ENCODE results near the gene SRGAP2B. TPM values are rescaled to one million over a fixed set of nuclear protein-coding genes. Genes with fewer than 3 reads are reported as not detected.
"Not testable (repeated sequence)": the region's sequence is repeated elsewhere in the genome, so short reads cannot be mapped to it uniquely, and the experiment has no call there.

The SRGAP2B gene
- polyA plus RNA-seq, 3 donors from 2014 or later = 0.29 to 1.2 (median 0.69) TPM

DNA sequence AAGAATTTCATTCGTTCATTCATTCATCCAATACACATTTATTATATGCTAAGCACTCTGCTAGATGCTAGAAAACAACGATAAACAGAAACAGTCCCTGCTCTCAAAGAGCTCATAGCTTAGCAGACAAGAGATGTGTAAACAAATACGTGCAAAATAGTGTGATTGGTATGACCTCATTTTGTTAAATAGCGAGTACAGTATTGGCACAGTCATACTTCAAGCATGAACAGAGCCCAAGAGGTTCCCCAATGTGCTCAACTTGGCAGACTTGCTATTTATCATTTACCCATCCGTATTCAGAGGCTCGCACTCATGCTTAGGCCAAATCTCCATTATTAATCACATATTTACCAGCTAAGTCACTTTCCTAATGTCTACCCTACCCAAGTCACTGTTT lies 23.6 kb downstream of the SRGAP2B start:
- not testable (repeated sequence) for H3K36me3 Mint-ChIP-seq; H3K27ac Mint-ChIP-seq; H3K4me3 Mint-ChIP-seq; H3K4me1 Mint-ChIP-seq; DNase-seq; H3K9me3 Mint-ChIP-seq; H3K27me3 Mint-ChIP-seq (ENCODE audit: low read depth in 3 of 3)

DNA sequence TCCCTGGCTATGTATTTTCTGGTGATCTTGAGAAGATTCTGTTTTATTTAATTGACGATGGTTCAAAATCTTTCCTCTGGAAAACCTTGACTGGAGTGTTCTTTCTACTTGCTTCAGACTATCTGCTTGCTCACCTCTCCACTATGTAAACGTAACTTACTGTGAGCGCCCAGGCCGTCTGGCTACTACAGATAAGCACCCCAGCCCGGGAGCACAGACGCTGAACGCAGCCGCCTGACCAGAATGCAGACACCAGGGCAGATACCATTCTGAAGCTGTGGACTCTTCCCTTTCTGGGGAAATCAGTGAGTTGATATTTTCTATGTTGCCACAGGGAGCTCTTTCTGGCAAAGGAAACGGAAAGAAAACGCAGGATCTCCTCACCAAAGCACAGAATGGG lies 28.6 kb downstream of the SRGAP2B start:
- not testable (repeated sequence) for H3K4me1 Mint-ChIP-seq; H3K9me3 Mint-ChIP-seq; H3K27me3 Mint-ChIP-seq (ENCODE audit: low read depth in 3 of 3)

DNA sequence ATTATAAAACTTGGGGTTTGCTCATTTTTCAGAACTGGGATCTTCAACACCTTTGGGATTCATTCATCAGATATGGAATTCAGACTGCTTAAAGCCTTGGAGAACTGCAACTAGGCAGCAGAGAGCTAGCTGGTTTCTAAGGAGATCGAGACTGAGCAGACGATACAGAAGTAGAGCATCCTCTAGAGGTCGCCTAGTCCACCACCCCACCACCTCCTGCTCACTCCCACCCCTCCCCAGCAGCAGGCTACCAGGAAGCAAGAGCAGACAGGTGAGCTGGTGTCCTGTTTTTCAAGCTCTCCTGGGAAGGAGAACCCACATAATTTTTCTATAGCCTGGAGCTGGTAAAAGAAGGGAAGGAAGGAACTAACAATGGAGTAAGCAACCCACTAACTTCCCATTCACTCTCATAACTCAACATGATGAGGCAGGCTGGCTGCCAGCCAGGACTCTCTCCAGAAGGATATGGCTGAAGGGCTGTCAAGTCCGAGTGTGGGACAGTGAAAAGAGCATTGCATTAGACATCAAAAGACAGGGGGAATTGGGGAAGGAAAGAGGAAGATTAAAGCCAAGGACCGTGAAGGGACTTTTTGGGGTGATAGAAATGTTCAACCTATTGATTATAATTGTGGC lies 29.8 kb downstream of the SRGAP2B start:
- H3K27me3 Mint-ChIP-seq (ENCODE audit: low read depth in 3 of 3); H3K4me1 Mint-ChIP-seq; H3K9me3 Mint-ChIP-seq; H3K27ac Mint-ChIP-seq; H3K36me3 Mint-ChIP-seq; H3K4me3 Mint-ChIP-seq: not testable (repeated sequence)
- DNase-seq = peak in 1 of 3 donors; percentile 0

More for the DNA sequence above, 28.6 kb downstream of the SRGAP2B start:
- not testable (repeated sequence) for DNase-seq, H3K36me3 Mint-ChIP-seq, H3K4me3 Mint-ChIP-seq, H3K27ac Mint-ChIP-seq

DNA sequence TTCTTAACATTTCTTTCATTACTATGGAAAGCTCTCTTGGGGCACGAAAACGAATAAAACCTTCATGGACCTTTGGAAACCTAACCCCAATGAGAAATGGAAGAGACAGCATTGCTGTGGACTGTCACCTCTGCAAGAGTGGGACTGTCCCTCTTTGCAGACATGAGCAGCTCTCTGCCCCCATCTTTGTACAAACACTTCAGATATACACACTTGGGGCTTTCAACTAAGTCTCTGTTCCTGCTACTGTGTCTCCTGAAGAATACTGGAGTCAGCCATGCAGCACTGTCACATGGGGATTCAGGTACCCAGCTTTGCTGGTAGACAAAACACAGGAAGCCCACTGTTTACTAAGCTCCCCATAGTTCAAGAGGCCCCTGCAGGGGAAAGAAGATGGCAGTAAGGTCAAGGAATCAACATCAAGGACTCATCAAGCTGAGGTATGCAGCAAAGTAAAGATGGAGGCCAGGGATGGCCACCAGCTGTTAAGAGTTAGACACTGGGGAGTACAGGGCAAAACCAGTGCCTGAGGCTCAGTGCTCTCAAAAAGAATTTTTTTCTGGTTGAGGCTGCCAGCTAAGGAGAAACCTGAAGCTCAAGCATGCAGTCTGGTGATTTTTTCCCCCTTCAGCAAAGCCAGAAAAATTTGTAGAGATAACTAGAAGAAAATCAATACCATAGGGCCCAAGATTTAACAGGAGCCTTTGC lies 31.0 kb downstream of the SRGAP2B start:
- H3K9me3 Mint-ChIP-seq; H3K27me3 Mint-ChIP-seq (ENCODE audit: low read depth in 3 of 3); H3K27ac Mint-ChIP-seq; H3K4me1 Mint-ChIP-seq; H3K36me3 Mint-ChIP-seq; DNase-seq; H3K4me3 Mint-ChIP-seq: not testable (repeated sequence)

DNA sequence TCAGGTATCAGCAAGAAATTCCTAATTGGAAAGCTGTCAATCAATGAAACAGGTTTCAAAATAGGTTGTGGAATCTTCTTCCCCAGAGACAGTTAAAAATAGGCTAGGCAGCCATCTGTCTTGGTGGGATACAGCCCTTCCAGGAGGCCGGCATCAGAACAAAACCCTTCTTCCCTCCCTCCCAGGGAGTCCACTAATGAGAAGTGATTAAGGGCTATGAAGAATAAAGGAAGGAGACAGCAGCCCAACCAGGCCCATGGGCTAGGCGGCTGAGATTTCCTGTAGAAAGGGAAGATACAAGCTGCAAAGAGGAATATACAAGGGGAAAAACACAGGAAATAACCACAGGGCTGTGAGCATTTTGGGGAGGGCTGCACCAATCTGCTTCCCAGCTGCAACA lies 31.8 kb downstream of the SRGAP2B start:
- not testable (repeated sequence) for H3K9me3 Mint-ChIP-seq, H3K4me1 Mint-ChIP-seq

DNA sequence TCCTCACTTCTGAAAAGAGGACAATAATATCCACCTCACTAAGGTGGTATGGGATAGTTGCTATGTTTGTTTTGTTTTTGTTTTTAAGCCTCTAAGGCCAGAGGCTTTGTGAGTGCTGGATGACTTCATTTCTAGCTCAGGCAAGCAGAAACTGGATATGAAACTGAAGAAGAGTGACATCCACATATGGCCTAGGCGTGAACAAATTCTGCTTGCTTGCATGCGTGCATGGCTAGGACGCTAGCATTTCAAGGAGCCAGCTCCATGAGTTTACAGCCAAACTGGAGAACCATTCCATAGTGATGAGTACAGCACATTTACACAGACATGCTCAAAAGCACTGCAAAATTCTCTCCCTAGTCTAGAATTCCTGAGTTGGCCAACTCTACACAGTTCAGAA lies 36.9 kb downstream of the SRGAP2B start:
- not testable (repeated sequence) for H3K4me3 Mint-ChIP-seq; H3K27ac Mint-ChIP-seq; DNase-seq; H3K36me3 Mint-ChIP-seq; H3K27me3 Mint-ChIP-seq (ENCODE audit: low read depth in 3 of 3); H3K9me3 Mint-ChIP-seq; H3K4me1 Mint-ChIP-seq

More for the DNA sequence above, 31.8 kb downstream of the SRGAP2B start:
- H3K36me3 Mint-ChIP-seq; DNase-seq; H3K27ac Mint-ChIP-seq; H3K27me3 Mint-ChIP-seq (ENCODE audit: low read depth in 3 of 3); H3K4me3 Mint-ChIP-seq: not testable (repeated sequence)

DNA sequence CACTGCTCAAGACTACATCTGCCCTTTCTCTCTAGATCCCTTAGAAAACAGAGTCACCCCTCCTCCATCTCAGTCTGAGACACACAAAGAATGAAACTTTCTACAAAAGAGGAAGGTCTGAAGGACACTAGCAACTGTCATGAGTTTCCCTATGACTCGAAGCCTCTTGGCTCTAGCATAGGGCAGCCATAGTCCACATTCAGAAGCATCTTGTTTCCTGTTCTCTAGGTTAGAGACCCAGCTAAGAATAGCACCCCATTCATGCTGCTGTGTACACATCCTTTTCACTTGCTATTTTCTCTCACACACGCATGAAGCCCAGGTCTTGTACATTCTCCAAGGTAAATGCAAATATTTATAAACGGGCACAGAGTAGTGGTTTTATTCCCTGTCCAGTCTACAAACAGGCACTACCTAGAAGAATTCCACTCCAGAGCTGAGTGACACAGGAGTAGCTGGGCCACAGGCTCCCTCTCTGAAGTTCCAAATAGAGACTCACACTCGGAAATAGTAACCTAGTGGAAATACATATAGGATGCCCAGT lies 39.8 kb downstream of the SRGAP2B start:
- not testable (repeated sequence) for H3K4me1 Mint-ChIP-seq; H3K27me3 Mint-ChIP-seq (ENCODE audit: low read depth in 3 of 3); H3K27ac Mint-ChIP-seq; DNase-seq; H3K9me3 Mint-ChIP-seq; H3K36me3 Mint-ChIP-seq; H3K4me3 Mint-ChIP-seq

DNA sequence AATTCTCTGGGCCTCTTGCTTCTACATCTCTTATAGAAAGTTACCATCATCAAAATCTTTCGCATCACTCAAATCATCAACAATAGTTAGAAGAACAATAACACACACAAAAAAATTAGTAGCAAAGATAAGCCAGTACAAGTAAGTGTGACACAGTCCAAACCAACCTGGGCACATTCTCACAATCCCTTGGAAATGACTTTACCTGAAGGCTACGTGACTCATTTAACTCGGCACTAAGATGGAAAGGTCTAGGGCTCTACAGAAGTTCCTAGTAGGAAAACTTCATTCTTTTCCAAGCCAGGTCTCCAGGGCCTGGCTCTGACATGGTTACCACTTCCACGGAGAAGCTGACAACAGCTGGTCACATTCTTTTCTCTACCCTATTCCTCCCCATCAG lies 41.7 kb downstream of the SRGAP2B start:
- H3K27ac Mint-ChIP-seq; H3K9me3 Mint-ChIP-seq; H3K4me1 Mint-ChIP-seq; H3K27me3 Mint-ChIP-seq (ENCODE audit: low read depth in 3 of 3); H3K36me3 Mint-ChIP-seq; DNase-seq; H3K4me3 Mint-ChIP-seq: not testable (repeated sequence)

DNA sequence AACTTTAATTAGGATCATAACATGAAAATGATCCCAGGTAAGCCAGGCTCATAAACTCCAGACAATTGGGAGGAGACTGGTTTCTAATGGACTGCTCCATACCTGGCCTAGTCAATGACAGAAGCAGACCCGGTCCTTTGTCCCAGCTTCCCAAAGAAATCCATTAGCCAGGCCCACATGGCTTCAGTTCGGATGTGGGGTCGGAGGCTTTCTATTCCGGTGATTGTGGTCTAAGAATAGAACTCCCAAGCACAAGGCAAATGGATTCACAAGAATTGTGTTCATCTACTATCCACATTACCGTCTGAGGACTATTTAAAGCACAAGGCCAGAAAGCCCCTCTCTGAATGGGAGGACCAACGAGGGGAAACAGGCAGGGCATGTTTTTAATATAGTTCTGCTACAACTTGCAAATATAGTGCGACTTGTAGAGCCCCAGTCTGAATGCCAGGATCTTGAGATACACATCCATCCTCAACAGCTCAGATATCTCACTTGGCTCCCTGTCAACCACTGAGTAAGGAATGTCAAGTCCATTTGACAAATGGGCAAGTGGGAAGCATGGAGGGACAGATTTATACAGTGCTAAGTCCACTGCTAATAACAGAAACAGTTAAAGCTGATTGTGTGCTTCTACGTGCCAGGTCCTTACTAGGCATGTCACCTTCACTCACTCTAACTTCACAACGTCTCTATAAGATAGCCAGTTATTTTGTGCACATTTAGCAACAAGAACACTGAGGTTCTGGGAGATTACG lies 42.9 kb downstream of the SRGAP2B start:
- not testable (repeated sequence) for H3K9me3 Mint-ChIP-seq; DNase-seq; H3K27ac Mint-ChIP-seq; H3K27me3 Mint-ChIP-seq (ENCODE audit: low read depth in 3 of 3); H3K4me3 Mint-ChIP-seq; H3K4me1 Mint-ChIP-seq; H3K36me3 Mint-ChIP-seq

DNA sequence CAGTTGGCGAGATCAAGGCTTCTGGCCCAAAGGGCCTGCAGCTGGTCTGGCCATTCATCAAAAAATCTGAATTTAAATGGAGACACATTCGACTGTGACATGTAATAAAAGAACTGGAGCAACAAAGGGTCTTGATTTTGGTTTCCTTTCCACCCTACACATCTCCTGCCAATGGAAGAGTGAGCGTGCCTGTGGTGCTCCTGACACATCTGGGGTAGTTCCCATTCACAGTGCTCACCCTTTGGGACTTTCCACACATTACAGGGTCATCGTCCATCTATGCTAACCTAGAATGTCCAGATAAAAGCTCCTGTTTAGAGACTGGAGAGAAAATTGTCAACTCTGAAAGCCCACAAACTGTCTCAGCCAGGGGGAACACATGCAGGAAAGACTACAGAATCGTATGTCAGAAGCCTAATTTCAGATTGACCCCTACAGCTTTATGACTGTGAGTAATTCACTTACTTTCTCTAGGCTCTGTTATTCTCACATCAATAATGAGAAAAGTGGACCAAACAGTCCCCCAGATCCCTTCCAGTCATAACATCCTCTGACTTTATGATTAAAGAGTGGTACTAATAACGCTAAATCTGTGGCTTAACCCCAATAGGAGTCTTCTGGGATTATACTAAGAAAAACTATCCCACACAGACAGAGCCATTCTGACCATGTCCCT lies 46.8 kb downstream of the SRGAP2B start:
- not testable (repeated sequence) for H3K9me3 Mint-ChIP-seq; H3K27ac Mint-ChIP-seq; H3K27me3 Mint-ChIP-seq (ENCODE audit: low read depth in 3 of 3); H3K36me3 Mint-ChIP-seq; DNase-seq; H3K4me3 Mint-ChIP-seq; H3K4me1 Mint-ChIP-seq

DNA sequence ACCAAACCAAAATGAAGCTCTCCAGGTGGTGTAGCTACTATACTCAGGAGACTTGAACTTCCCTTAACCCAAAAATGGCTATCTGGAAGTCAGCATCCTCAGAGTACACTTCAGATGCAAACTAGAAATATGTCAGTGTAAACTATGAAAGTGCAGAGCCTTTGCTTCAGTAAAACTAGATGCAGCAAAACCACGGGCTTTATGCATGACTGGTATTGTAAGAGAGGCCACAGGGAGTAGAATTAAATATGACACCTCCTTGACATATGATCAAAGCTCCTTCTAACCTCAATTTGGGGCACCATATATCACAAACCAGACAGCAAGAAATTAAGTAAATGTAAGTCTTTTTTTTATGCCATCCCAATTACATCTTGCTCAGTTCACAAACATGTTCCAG lies 47.6 kb downstream of the SRGAP2B start:
- H3K4me3 Mint-ChIP-seq; H3K4me1 Mint-ChIP-seq; H3K36me3 Mint-ChIP-seq; H3K27ac Mint-ChIP-seq; DNase-seq; H3K9me3 Mint-ChIP-seq; H3K27me3 Mint-ChIP-seq (ENCODE audit: low read depth in 3 of 3): not testable (repeated sequence)

DNA sequence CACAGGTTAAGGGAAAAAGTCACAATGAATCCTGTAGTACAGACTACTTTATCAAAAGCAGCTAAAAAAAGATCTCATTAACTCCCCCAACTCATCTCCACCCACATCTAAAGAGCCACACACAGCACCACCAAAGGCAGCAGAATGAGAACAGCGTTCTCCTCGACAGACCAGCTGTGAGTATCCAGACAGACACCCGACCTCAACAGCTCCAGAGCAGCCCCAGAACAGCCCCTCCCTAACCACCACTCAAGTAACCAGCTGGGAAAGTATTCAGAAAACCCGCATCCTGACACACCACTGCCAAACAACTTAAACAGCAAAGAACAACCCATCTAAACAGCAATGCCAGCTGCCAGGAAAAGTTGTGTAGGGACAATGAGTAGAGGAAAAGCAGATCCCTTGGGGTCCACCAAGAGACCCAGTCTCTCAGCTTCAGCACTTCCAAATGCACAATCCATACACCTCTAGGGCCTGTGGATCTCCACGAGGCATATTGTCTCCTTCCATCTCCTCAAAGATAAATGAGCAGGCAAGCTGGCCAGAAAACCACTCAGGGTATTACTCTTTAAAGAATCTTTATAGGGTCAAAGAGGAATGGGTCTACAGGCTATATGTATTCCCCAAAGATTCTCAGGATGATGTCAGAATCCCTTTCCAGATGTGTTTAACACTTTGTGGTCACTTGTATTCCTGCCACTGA lies 49.4 kb downstream of the SRGAP2B start:
- not testable (repeated sequence) for H3K4me3 Mint-ChIP-seq; H3K36me3 Mint-ChIP-seq; DNase-seq; H3K4me1 Mint-ChIP-seq; H3K9me3 Mint-ChIP-seq; H3K27me3 Mint-ChIP-seq (ENCODE audit: low read depth in 3 of 3); H3K27ac Mint-ChIP-seq

DNA sequence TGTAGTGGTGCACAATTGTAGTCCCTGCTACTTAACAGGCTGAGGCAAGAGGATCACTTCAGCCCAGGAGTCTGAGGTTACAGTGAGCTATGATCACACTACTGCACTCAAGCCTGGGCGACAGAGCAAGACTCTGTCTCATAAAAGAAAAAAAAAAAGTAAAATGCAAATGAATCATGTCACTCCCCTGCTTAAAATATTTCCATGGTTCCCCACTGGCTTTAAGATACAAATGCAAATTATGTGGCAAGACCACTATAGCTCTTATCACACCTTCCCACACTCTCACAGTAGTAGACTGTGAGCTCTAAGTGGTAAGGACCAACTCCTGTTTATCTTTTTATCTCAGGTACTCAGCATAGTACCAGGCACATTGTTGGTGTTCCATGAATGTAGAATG lies 53.6 kb downstream of the SRGAP2B start:
- not testable (repeated sequence) for H3K36me3 Mint-ChIP-seq; H3K4me1 Mint-ChIP-seq; H3K9me3 Mint-ChIP-seq; DNase-seq; H3K4me3 Mint-ChIP-seq; H3K27ac Mint-ChIP-seq; H3K27me3 Mint-ChIP-seq (ENCODE audit: low read depth in 3 of 3)

DNA sequence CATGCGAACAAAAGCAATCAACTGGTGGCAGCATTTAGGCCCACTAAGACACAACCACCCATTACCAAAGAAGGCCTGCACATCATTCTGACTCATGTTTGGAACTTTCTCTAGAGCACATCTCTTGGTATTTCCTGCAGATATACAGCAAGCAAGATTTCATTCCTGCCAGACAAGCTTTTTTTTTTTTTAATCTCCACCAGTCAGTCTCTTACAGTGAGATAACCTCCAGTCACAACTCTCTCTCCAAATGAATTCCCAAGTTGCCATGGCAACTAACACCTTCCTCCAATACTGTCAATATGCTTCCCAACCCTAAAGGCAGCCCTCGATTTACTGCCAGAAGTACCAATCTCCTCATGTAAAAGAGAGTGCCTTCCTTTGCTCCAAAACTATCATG lies 59.1 kb downstream of the SRGAP2B start:
- not testable (repeated sequence) for H3K4me1 Mint-ChIP-seq; H3K36me3 Mint-ChIP-seq; H3K4me3 Mint-ChIP-seq; H3K27ac Mint-ChIP-seq; H3K9me3 Mint-ChIP-seq; DNase-seq; H3K27me3 Mint-ChIP-seq (ENCODE audit: low read depth in 3 of 3)
